Keratinocyte (primary cell): ENCODE measurements around the gene CENPF. TPM values are rescaled to one million over a fixed set of nuclear protein-coding genes. Genes with fewer than 3 reads are reported as not detected.

ENCODE experiments used
- DNase-seq: peaks from one replicate; pipeline ENCODE4 v3.0.0-alpha.2; 2011; ENCODE audit warnings: low read depth, missing footprints, low spot score
- FAIRE-seq: peaks from 2 replicates; lab custom pipeline; 2011; peaks lifted over from hg19 to GRCh38; lab: Jason Lieb, UNC
- H2AFZ ChIP-seq: 2 replicates; pipeline ENCODE4 v1.6.0; 2012; ENCODE audit warnings: low read length, control low read depth, inconsistent platforms; ENCODE audit not compliant: control insufficient read depth
- H3K27ac ChIP-seq: 2 replicates; pipeline ENCODE4 v1.5.1; 2011; ENCODE audit warnings: low read length; ENCODE audit not compliant: control insufficient read depth, insufficient read depth
- H3K27me3 ChIP-seq: 3 replicates; pipeline ENCODE4 v1.6.0; 2011; ENCODE audit warnings: low read length; ENCODE audit not compliant: control insufficient read depth, insufficient read depth; ENCODE audit errors: extremely low read depth
- H3K36me3 ChIP-seq, 2 experiments: 2 replicates in 1 of 2; 3 replicates in 1 of 2; pipeline ENCODE4 v1.5.1; 2011; ENCODE audit warnings: low read length in 2 of 2, mild to moderate bottlenecking in 1 of 2; ENCODE audit not compliant: control insufficient read depth in 2 of 2, insufficient read depth in 2 of 2; ENCODE audit errors: extremely low read depth in 1 of 2
- H3K4me1 ChIP-seq: 3 replicates; pipeline ENCODE4 v1.5.1; 2011; ENCODE audit warnings: low read length; ENCODE audit not compliant: control insufficient read depth, insufficient read depth; ENCODE audit errors: extremely low read depth
- H3K4me2 ChIP-seq: 3 replicates; pipeline ENCODE4 v1.6.0; 2011; ENCODE audit warnings: low read depth, low read length; ENCODE audit not compliant: control insufficient read depth, insufficient read depth; ENCODE audit errors: extremely low read depth
- H3K4me3 ChIP-seq, 3 experiments: fragments of 200-600 bp in 1 of 3; sonication (generic) in 1 of 3; 2 replicates in 2 of 3; 3 replicates in 1 of 3; pipeline ENCODE4 v1.5.1; 2011 to 2016; ENCODE audit warnings: low read length in 3 of 3, mild to moderate bottlenecking in 3 of 3, control low read depth in 2 of 3, inconsistent platforms in 1 of 3, low read depth in 1 of 3, mixed read lengths in 1 of 3, mixed run types in 1 of 3, moderate library complexity in 1 of 3; ENCODE audit not compliant: control insufficient read depth in 2 of 3, insufficient read depth in 2 of 3; ENCODE audit errors: extremely low read depth in 1 of 3
- H3K79me2 ChIP-seq: 2 replicates; pipeline ENCODE4 v1.6.0; 2012; ENCODE audit warnings: low read length; ENCODE audit not compliant: control insufficient read depth, insufficient read depth
- H3K9ac ChIP-seq: 3 replicates; pipeline ENCODE4 v1.6.0; 2011; ENCODE audit warnings: low read length; ENCODE audit not compliant: control insufficient read depth, insufficient read depth; ENCODE audit errors: extremely low read depth
- H3K9me1 ChIP-seq: 3 replicates; pipeline ENCODE4 v1.6.0; 2011; ENCODE audit warnings: low read length; ENCODE audit not compliant: control insufficient read depth, insufficient read depth; ENCODE audit errors: extremely low read depth
- H3K9me3 ChIP-seq: 2 replicates; pipeline ENCODE4 v1.5.1; 2012; ENCODE audit warnings: low read depth, low read length; ENCODE audit not compliant: control insufficient read depth
- H4K20me1 ChIP-seq: 3 replicates; pipeline ENCODE4 v1.6.0; 2011; ENCODE audit warnings: low read length; ENCODE audit not compliant: control insufficient read depth, insufficient read depth; ENCODE audit errors: extremely low read depth
- EZH2 ChIP-seq: IDR thresholded peaks from one replicate; pipeline ENCODE4 v1.6.1; 2012; ENCODE audit warnings: inconsistent platforms, mild to moderate bottlenecking, low read length, moderate library complexity
- dilution Hi-C: fragments of 300-500 bp; cut with MboI; formaldehyde crosslinking; loops from one replicate; pipeline ENCODE4 v1.7.0; 2020; ENCODE audit warnings: low sequenced_read_pairs; ENCODE audit not compliant: extremely low pct_ligation_motif_present
- polyA plus RNA-seq, 5 experiments: library from polyadenylated mRNA; depleted of rRNA in 3 of 5; stranded (reverse) in 3 of 5; stranded (forward) in 1 of 5; unstranded in 1 of 5; fragments of >200 nt; gene quantifications; 1 replicate in 1 of 5; 2 replicates in 3 of 5; 3 replicates in 1 of 5; pipeline versions ENCODE4 v1.2.1 to v1.2.3, GENCODE V29; 2011 to 2012; ENCODE audit warnings: missing spikeins in 2 of 5, low read depth in 1 of 5, low replicate concordance in 1 of 5
- TF ChIP-seq, protein P1 (sequence below), 3 experiments: IDR thresholded peaks in 1 of 3; conservative IDR thresholded peaks in 1 of 3; optimal IDR thresholded peaks in 1 of 3; 2 replicates in 2 of 3; 3 replicates in 1 of 3; pipeline versions ENCODE3 to v1.5.1; 2011; ENCODE audit warnings: low read length in 3 of 3, mild to moderate bottlenecking in 3 of 3, moderate library complexity in 2 of 3, control low read depth in 1 of 3, inconsistent platforms in 1 of 3; ENCODE audit not compliant: insufficient read depth in 2 of 3; ENCODE audit errors: extremely low read depth in 1 of 3

CENPF gene
- polyA plus RNA-seq, 1 donor (not counting 4 experiments of a cell fraction or from before 2014, with no cell fraction given) = 14.4 TPM

DNA sequence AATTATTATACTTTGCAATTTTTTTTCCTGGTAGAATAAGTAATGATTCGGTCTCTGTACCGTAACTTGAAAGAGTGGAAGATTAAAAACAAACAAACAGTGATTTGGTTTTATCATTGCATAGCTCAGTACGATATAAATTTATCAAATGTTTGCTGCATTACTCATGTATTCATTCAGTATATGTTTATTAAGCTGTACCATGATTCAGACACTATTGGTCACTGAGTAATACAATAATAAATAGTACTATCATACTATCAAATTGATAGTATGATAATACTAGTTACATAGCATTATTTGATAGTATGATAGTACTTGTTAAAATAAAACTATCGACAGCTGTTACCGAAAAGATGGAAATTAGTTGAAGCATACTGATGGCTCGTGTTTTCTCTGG is 12.1 kb downstream of the CENPF start:
- H3K36me3 ChIP-seq = peaks cover 2 to 16% of the 10 kb centered on the region in 2 experiments
- no peak overlapping the region for H2AFZ ChIP-seq
- H3K9me1 ChIP-seq = no peaks in the 10 kb centered on the region
- DNase-seq (no peak), FAIRE-seq (no peak)
- no peaks in the 10 kb centered on the region for H3K9me3 ChIP-seq
- no peaks in the 10 kb centered on the region for H3K4me1 ChIP-seq
- no peaks in the 10 kb centered on the region for H3K27me3 ChIP-seq
- TF ChIP-seq, protein P1, sequence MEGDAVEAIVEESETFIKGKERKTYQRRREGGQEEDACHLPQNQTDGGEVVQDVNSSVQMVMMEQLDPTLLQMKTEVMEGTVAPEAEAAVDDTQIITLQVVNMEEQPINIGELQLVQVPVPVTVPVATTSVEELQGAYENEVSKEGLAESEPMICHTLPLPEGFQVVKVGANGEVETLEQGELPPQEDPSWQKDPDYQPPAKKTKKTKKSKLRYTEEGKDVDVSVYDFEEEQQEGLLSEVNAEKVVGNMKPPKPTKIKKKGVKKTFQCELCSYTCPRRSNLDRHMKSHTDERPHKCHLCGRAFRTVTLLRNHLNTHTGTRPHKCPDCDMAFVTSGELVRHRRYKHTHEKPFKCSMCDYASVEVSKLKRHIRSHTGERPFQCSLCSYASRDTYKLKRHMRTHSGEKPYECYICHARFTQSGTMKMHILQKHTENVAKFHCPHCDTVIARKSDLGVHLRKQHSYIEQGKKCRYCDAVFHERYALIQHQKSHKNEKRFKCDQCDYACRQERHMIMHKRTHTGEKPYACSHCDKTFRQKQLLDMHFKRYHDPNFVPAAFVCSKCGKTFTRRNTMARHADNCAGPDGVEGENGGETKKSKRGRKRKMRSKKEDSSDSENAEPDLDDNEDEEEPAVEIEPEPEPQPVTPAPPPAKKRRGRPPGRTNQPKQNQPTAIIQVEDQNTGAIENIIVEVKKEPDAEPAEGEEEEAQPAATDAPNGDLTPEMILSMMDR (optimal IDR thresholded peaks at IDR 0.05 in 1 of 3, IDR thresholded peaks at IDR 0.05 in 1 of 3, conservative IDR thresholded peaks at IDR 0.05 in 1 of 3; ENCODE audit: extremely low read depth in 1 of 3, insufficient read depth in 2 of 3, low read length in 3 of 3) = no peak
- no peak for TF ChIP-seq EZH2
- no peak overlapping the region for H3K9ac ChIP-seq
- H3K4me2 ChIP-seq = no peak overlapping the region
- dilution Hi-C loops = no loop called here
- no peaks in the 10 kb centered on the region for H4K20me1 ChIP-seq
- peaks cover 32% of the 10 kb centered on the region for H3K79me2 ChIP-seq
- no peak overlapping the region for H3K4me3 ChIP-seq
- no peak overlapping the region for H3K27ac ChIP-seq

DNA sequence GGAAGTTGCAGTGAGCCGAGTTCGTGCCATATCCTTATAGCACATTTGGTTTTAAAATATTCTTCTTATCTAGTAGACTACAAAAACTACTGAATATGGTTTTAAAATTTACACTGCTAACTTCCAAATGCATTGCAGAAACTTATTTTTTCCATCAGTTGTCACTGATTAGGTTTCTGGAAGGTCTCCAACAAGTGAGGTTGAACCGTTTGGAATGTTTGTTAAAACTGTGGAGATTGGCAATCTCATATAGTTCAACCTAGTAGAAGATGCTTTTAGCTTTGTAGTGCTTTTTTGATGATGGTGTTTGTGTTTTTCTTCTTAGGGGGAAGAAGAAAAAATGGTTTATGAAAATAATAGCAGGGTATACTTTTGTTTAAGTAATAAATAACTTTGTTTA is 12.9 kb downstream of the CENPF start:
- TF ChIP-seq, protein P1 (optimal IDR thresholded peaks at IDR 0.05 in 1 of 3, IDR thresholded peaks at IDR 0.05 in 1 of 3, conservative IDR thresholded peaks at IDR 0.05 in 1 of 3; ENCODE audit: extremely low read depth in 1 of 3, insufficient read depth in 2 of 3, low read length in 3 of 3) = no peak
- no peak for TF ChIP-seq EZH2
- Histone ChIP-seq H3K9me1 (no peaks in the 10 kb centered on the region), H3K79me2 (peaks cover 26% of the 10 kb centered on the region), H3K36me3 (peaks cover 2 to 18% of the 10 kb centered on the region in 2 experiments), H4K20me1 (no peaks in the 10 kb centered on the region), H3K4me2 (no peak overlapping the region), H2AFZ (no peak overlapping the region), H3K27ac (no peak overlapping the region), H3K9me3 (no peaks in the 10 kb centered on the region), H3K4me1 (no peaks in the 10 kb centered on the region), H3K9ac (no peak overlapping the region), H3K4me3 (no peak overlapping the region), H3K27me3 (no peaks in the 10 kb centered on the region)
- no peak for DNase-seq
- dilution Hi-C loops = no loop called here
- no peak for FAIRE-seq
